WTC11 (cell line): ENCODE data around the gene DNLZ. TPM values are rescaled to one million over a fixed set of nuclear protein-coding genes. Genes with fewer than 3 reads are reported as not detected.
A peak's percentile ranks its signal among the peaks of the same experiment; 100 is the strongest.

Source experiments
- ATF1 ChIP-seq: sonication (generic); formaldehyde crosslinking; IDR thresholded peaks from 2 replicates; pipeline ENCODE4 v1.8.1; 2023; ENCODE audit warnings: mild to moderate bottlenecking, moderate library complexity, missing genetic modification reagents
- CREM ChIP-seq: sonication (generic); formaldehyde crosslinking; IDR thresholded peaks from 2 replicates; pipeline ENCODE4 v1.8.1; 2022; ENCODE audit warnings: mild to moderate bottlenecking, missing genetic modification reagents, moderate library complexity
- FOXP1 ChIP-seq: sonication (generic); formaldehyde crosslinking; IDR thresholded peaks from 2 replicates; pipeline ENCODE4 v1.8.0; 2022; ENCODE audit warnings: missing genetic modification reagents, mild to moderate bottlenecking, moderate library complexity, borderline replicate concordance
- NR1H2 ChIP-seq: sonication (generic); formaldehyde crosslinking; IDR thresholded peaks from 2 replicates; pipeline ENCODE4 v1.9.0; 2021; ENCODE audit warnings: mild to moderate bottlenecking, moderate library complexity, missing genetic modification reagents
- NR2C2 ChIP-seq: sonication (generic); formaldehyde crosslinking; IDR thresholded peaks from 2 replicates; pipeline ENCODE4 v1.8.0; 2022; ENCODE audit warnings: mild to moderate bottlenecking, missing genetic modification reagents
- USF2 ChIP-seq: sonication (generic); formaldehyde crosslinking; IDR thresholded peaks from 2 replicates; pipeline ENCODE4 v1.8.1; 2023; ENCODE audit warnings: mild to moderate bottlenecking, missing genetic modification reagents, moderate library complexity
- ZMAT4 ChIP-seq: fragments of 250-450 bp; sonication (Bioruptor Pico); IDR thresholded peaks from 2 replicates; pipeline ENCODE4 v1.9.0; 2021; ENCODE audit warnings: mild to moderate bottlenecking
- ZNF281 ChIP-seq: sonication (generic); formaldehyde crosslinking; IDR thresholded peaks from 2 replicates; pipeline ENCODE4 v1.8.0; 2023; ENCODE audit warnings: mild to moderate bottlenecking, missing genetic modification reagents
- ZNF396 ChIP-seq: fragments of 250-450 bp; sonication (Bioruptor Pico); IDR thresholded peaks from 2 replicates; pipeline ENCODE4 v1.8.0; 2021; ENCODE audit warnings: mild to moderate bottlenecking, moderate library complexity, borderline replicate concordance
- total RNA-seq: library from RNA; stranded (reverse); gene quantifications from 3 replicates; pipeline ENCODE4 v1.2.3, GENCODE V29; 2021
- TF ChIP-seq, protein P1 (sequence below): sonication (generic); formaldehyde crosslinking; IDR thresholded peaks from 2 replicates; pipeline ENCODE4 v1.8.1; 2022; ENCODE audit warnings: missing genetic modification reagents, borderline replicate concordance
- TF ChIP-seq, protein P2 (sequence below): sonication (generic); formaldehyde crosslinking; IDR thresholded peaks from 2 replicates; pipeline ENCODE4 v1.8.1; 2022; ENCODE audit warnings: mild to moderate bottlenecking, moderate library complexity, missing genetic modification reagents
- TF ChIP-seq, protein P3 (sequence below): sonication (generic); formaldehyde crosslinking; IDR thresholded peaks from 2 replicates; pipeline ENCODE4 v1.8.1; 2023; ENCODE audit warnings: mild to moderate bottlenecking, missing genetic modification reagents
- TF ChIP-seq, protein P4 (sequence below): sonication (generic); formaldehyde crosslinking; IDR thresholded peaks from 2 replicates; pipeline ENCODE4 v1.8.1; 2023; ENCODE audit warnings: mild to moderate bottlenecking, moderate library complexity, missing genetic modification reagents
- TF ChIP-seq, protein P5 (sequence below): sonication (generic); formaldehyde crosslinking; IDR thresholded peaks from 2 replicates; pipeline ENCODE4 v1.8.0; 2023; ENCODE audit warnings: missing genetic modification reagents

The DNLZ gene
- total RNA-seq, 1 experiment from 2014 or later: 17.2 TPM

DNA sequence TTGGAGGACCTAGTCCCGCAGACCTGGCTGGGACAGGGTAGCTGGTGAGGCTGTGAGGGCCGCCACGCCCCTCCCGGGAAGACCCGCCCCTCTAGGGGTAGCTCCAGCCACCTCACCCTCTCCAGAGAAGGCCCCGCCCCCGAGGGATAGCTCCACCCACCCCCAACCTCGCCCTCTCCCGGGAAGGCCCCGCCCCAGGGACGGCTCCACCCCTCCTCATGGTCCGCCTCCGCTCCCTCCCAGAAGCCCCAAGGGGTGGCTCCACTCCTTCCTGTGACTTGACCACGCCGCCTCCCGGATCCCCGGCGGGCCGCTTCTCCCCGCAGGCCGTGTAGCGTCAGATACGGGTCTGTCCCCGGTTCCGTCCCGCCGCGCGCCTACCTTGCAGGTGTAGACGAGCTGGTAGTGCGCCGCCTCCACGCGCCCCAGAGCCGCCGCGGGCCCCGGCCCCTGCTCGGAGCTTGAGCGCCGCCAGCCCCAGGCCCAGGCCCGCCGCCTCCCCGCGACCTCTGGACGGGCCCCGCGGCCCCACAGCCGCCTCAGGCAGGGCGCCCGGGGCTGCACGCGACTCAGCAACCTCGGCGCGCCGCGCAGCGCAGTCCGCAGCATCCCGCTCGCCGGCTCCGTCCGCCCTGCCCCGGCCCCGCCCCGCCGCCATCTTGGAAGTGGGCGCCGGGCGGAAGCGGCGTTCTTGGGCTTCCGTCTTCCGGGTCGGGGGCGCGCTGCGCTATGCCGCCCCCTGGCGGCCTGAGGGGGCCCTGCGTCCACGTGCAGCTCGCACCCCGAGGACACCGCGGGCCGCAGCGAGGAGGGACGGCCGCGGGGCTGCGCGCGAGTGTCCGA, at the start of gene DNLZ (continued):
- TF ChIP-seq, protein P1, sequence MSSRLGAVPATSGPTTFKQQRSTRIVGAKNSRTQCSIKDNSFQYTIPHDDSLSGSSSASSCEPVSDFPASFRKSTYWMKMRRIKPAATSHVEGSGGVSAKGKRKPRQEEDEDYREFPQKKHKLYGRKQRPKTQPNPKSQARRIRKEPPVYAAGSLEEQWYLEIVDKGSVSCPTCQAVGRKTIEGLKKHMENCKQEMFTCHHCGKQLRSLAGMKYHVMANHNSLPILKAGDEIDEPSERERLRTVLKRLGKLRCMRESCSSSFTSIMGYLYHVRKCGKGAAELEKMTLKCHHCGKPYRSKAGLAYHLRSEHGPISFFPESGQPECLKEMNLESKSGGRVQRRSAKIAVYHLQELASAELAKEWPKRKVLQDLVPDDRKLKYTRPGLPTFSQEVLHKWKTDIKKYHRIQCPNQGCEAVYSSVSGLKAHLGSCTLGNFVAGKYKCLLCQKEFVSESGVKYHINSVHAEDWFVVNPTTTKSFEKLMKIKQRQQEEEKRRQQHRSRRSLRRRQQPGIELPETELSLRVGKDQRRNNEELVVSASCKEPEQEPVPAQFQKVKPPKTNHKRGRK (CRISPR knock-in tag): no peak
- TF ChIP-seq ATF1 (CRISPR knock-in tag) (no peak), ZNF281 (peak; percentile 83; the same call in 1 of the 2 replicates), NR2C2 (CRISPR knock-in tag) (peak; percentile 80), FOXP1 (CRISPR knock-in tag) (peak; percentile 98), USF2 (CRISPR knock-in tag) (peak; percentile 71), ZNF396 (CRISPR knock-in tag) (no peak), ZMAT4 (CRISPR knock-in tag) (no peak), CREM (CRISPR knock-in tag) (peak; percentile 79; the same call in 1 of the 2 replicates), NR1H2 (CRISPR knock-in tag) (peak; percentile 79; the same call in 1 of the 2 replicates)
- TF ChIP-seq, protein P2, sequence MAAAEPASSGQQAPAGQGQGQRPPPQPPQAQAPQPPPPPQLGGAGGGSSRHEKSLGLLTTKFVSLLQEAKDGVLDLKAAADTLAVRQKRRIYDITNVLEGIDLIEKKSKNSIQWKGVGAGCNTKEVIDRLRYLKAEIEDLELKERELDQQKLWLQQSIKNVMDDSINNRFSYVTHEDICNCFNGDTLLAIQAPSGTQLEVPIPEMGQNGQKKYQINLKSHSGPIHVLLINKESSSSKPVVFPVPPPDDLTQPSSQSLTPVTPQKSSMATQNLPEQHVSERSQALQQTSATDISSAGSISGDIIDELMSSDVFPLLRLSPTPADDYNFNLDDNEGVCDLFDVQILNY (CRISPR knock-in tag): peak; percentile 54; the same call in 1 of the 2 replicates
- TF ChIP-seq, protein P3, sequence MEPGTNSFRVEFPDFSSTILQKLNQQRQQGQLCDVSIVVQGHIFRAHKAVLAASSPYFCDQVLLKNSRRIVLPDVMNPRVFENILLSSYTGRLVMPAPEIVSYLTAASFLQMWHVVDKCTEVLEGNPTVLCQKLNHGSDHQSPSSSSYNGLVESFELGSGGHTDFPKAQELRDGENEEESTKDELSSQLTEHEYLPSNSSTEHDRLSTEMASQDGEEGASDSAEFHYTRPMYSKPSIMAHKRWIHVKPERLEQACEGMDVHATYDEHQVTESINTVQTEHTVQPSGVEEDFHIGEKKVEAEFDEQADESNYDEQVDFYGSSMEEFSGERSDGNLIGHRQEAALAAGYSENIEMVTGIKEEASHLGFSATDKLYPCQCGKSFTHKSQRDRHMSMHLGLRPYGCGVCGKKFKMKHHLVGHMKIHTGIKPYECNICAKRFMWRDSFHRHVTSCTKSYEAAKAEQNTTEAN (CRISPR knock-in tag): peak; percentile 95
- TF ChIP-seq, protein P4, sequence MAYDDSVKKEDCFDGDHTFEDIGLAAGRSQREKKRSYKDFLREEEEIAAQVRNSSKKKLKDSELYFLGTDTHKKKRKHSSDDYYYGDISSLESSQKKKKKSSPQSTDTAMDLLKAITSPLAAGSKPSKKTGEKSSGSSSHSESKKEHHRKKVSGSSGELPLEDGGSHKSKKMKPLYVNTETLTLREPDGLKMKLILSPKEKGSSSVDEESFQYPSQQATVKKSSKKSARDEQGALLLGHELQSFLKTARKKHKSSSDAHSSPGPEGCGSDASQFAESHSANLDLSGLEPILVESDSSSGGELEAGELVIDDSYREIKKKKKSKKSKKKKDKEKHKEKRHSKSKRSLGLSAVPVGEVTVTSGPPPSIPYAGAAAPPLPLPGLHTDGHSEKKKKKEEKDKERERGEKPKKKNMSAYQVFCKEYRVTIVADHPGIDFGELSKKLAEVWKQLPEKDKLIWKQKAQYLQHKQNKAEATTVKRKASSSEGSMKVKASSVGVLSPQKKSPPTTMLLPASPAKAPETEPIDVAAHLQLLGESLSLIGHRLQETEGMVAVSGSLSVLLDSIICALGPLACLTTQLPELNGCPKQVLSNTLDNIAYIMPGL: peak; percentile 63; the same call in 1 of the 2 replicates
- TF ChIP-seq, protein P5, sequence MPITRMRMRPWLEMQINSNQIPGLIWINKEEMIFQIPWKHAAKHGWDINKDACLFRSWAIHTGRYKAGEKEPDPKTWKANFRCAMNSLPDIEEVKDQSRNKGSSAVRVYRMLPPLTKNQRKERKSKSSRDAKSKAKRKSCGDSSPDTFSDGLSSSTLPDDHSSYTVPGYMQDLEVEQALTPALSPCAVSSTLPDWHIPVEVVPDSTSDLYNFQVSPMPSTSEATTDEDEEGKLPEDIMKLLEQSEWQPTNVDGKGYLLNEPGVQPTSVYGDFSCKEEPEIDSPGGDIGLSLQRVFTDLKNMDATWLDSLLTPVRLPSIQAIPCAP: peak; percentile 86
